Neural crest cell (in vitro differentiated cells): ENCODE measurements around the gene FAM20A. TPM values are rescaled to one million over a fixed set of nuclear protein-coding genes. Genes with fewer than 3 reads are reported as not detected.

Experiments used
- DNase-seq: peaks from one replicate; pipeline ENCODE4 v3.0.0; 2021; ENCODE audit warnings: low read depth, mixed read lengths, low spot score
- H3K27ac Mint-ChIP-seq: one replicate; pipeline ENCODE4 v1.8.0; 2021; ENCODE audit warnings: mild to moderate bottlenecking, mixed read lengths; ENCODE audit not compliant: unreplicated experiment
- H3K27me3 Mint-ChIP-seq: 2 replicates; pipeline ENCODE4 v1.8.0; 2021; ENCODE audit warnings: low read depth, mild to moderate bottlenecking, mixed read lengths
- H3K36me3 Mint-ChIP-seq: 2 replicates; pipeline ENCODE4 v1.8.0; 2021; ENCODE audit warnings: low read depth, mild to moderate bottlenecking, mixed read lengths
- H3K4me1 Mint-ChIP-seq: 2 replicates; pipeline ENCODE4 v1.8.0; 2021; ENCODE audit warnings: mixed read lengths
- H3K4me3 Mint-ChIP-seq: one replicate; pipeline ENCODE4 v1.8.0; 2021; ENCODE audit warnings: mild to moderate bottlenecking, mixed read lengths
- H3K9me3 Mint-ChIP-seq: 2 replicates; pipeline ENCODE4 v1.8.0; 2021; ENCODE audit warnings: mixed read lengths
- CTCF ChIP-seq: fragments of 200-600 bp; sonication (generic); conservative IDR thresholded peaks from 2 replicates; pipeline ENCODE4 v1.5.0; 2021; ENCODE audit warnings: antibody characterized with exemption, mild to moderate bottlenecking
- total RNA-seq: library from RNA; stranded (reverse); gene quantifications from 2 replicates; pipeline ENCODE4 v1.2.1, GENCODE V29; 2021

Gene FAM20A
- total RNA-seq, 1 donor from 2014 or later = 0.51 TPM

GRCh38 chr17:68592682-68593641 lies 8.2 kb downstream of the FAM20A start:
- peaks cover under 1% of the 10 kb centered on the region for H3K27me3 Mint-ChIP-seq
- H3K4me1 Mint-ChIP-seq = peaks cover 7% of the 10 kb centered on the region
- no peak overlapping the region for H3K4me3 Mint-ChIP-seq
- TF ChIP-seq CTCF = no peak
- no peak overlapping the region for H3K27ac Mint-ChIP-seq
- H3K9me3 Mint-ChIP-seq = peaks cover 2% of the 10 kb centered on the region
- H3K36me3 Mint-ChIP-seq = no peaks in the 10 kb centered on the region
- no peak for DNase-seq

GRCh38 chr17:68592009-68592408 lies 9.2 kb downstream of the FAM20A start:
- TF ChIP-seq CTCF = no peak
- Mint-ChIP-seq H3K36me3 (no peaks in the 10 kb centered on the region), H3K4me1 (peaks cover 7% of the 10 kb centered on the region)

GRCh38 chr17:68591583-68591982 lies 9.6 kb downstream of the FAM20A start:
- no peak overlapping the region for H3K4me3 Mint-ChIP-seq
- H3K36me3 Mint-ChIP-seq = no peaks in the 10 kb centered on the region
- DNase-seq = no peak
- H3K9me3 Mint-ChIP-seq = peaks cover 2% of the 10 kb centered on the region
- H3K27ac Mint-ChIP-seq = no peak overlapping the region
- TF ChIP-seq CTCF = no peak
- H3K4me1 Mint-ChIP-seq = peaks cover 7% of the 10 kb centered on the region
- no peaks in the 10 kb centered on the region for H3K27me3 Mint-ChIP-seq

More at GRCh38 chr17:68592009-68592408, 9.2 kb downstream of the FAM20A start:
- no peaks in the 10 kb centered on the region for H3K27me3 Mint-ChIP-seq
- peaks cover 2% of the 10 kb centered on the region for H3K9me3 Mint-ChIP-seq
- no peak for DNase-seq
- no peak overlapping the region for H3K27ac Mint-ChIP-seq
- no peak overlapping the region for H3K4me3 Mint-ChIP-seq

- no peaks in the 10 kb centered on the region for H3K36me3 Mint-ChIP-seq
- peaks cover 2% of the 10 kb centered on the region for H3K9me3 Mint-ChIP-seq
- no peak for DNase-seq
- H3K4me3 Mint-ChIP-seq = no peak overlapping the region
- peaks cover 18% of the 10 kb centered on the region for H3K4me1 Mint-ChIP-seq
- no peak overlapping the region for H3K27ac Mint-ChIP-seq
- no peak for TF ChIP-seq CTCF
- no peaks in the 10 kb centered on the region for H3K27me3 Mint-ChIP-seq
Observed at GRCh38 chr17:68589086-68589485, 12.1 kb downstream of the FAM20A start.

- H3K36me3 Mint-ChIP-seq = no peaks in the 10 kb centered on the region
- no peak for TF ChIP-seq CTCF
- peaks cover 2% of the 10 kb centered on the region for H3K9me3 Mint-ChIP-seq
- H3K4me1 Mint-ChIP-seq = peaks cover 18% of the 10 kb centered on the region
- no peak overlapping the region for H3K27ac Mint-ChIP-seq
- no peaks in the 10 kb centered on the region for H3K27me3 Mint-ChIP-seq
- no peak overlapping the region for H3K4me3 Mint-ChIP-seq
- DNase-seq = no peak
Observed at GRCh38 chr17:68588362-68588761, 12.8 kb downstream of the FAM20A start.
